HG03521 (cell line): ENCODE data around the gene FABP3.

ENCODE experiments used
- ATAC-seq: cut with Tn5 transposase; IDR thresholded peaks from one replicate; pipeline ENCODE4 v1.9.1; 2021; ENCODE audit warnings: mild to moderate bottlenecking, moderate library complexity; ENCODE audit not compliant: unreplicated experiment

Gene FABP3

DNA sequence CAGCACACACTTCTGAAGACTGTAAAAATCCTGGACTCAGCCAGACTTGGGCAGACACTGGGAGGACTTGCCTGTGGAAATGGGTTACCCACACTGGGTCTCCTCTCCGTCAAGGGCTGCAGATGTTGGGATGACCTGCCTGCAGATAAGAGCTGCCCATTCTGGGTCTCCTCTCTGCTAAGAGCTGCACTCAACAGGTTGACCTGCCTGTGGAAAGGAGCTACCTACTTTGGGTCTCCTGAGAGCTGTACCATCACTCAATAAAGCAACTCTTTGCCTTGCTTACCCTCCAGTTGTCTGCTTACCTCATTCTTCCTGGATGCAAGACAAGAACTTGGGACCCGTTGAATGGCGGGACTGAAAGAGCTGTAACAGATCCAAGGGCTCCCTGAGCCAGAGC, 47.9 kb downstream of the FABP3 start:
- no peak for ATAC-seq

GRCh38 chr1:31324093-31324492, 48.8 kb downstream of the FABP3 start:
- ATAC-seq: no peak

DNA sequence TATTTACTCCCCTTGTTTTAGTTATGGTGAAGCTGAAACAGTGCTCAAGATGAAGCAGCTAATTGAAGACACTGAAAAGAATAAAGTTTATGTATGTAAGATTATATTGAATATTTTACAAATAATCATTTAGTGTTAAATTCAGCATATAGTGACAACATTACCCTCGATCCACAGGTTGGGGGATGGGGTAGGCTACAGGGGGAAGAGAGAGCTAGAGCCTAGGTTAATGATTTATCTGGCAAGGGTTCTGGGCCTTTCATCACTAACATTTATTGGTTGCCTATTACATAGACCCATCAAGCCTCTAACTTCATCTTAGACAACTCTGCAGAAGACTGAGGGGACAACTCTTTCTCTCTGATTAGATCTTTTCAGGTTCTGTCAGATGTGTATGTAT, 54.7 kb downstream of the FABP3 start:
- ATAC-seq: no peak

DNA sequence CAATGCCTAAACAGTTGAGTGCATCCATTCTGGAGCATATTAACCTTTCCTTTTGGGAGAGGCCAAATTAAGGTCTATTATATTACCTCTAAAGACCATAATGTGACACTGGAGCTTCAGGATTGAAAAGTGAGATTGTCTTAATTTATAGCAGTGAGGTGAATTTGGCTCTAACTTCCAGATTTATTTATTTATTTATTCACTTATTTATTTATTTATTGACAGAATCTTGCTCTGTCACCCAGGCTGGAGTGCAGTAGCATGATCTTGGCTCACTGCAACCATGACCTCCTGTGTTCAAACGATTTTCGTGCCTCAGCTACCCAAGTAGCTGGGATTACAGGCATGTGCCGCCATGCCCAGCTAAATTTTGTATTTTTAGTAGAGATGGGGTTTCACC, 57.0 kb downstream of the FABP3 start:
- no peak for ATAC-seq
